GM21360 (cell line): ENCODE measurements around the gene FMO3.

ENCODE experiments used
- ATAC-seq: cut with Tn5 transposase; IDR thresholded peaks from one replicate; pipeline ENCODE4 v1.9.1; 2021; ENCODE audit warnings: mild to moderate bottlenecking, moderate library complexity; ENCODE audit not compliant: unreplicated experiment

FMO3 gene

GRCh38 chr1:171158096-171158495, 67.4 kb downstream of the FMO3 start:
- no peak for ATAC-seq

GRCh38 chr1:171158551-171158950, 67.8 kb downstream of the FMO3 start:
- ATAC-seq: no peak

- ATAC-seq: no peak
These were observed 68.4 kb downstream of the FMO3 start for GRCh38 chr1:171159148-171159547.

DNA sequence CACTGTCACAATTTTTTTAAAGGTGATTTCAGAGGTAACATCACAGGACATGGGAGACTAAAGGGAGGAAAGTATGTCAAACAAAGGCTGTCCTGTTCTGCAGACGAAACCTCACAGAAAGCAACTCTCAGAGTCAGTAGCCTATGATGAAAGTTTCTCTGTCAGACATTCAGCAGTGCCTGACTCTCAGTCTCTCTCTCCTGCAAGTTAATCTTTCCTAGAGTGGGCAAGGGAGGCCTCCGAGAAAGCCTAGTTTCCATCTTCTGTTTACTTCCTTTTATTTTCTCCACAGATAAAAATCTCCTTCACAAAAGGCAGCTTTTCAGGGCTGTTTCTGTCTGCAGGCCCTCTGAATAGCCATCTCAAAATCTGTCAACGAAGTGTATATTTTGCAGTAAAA, 69.5 kb downstream of the FMO3 start:
- no peak for ATAC-seq

DNA sequence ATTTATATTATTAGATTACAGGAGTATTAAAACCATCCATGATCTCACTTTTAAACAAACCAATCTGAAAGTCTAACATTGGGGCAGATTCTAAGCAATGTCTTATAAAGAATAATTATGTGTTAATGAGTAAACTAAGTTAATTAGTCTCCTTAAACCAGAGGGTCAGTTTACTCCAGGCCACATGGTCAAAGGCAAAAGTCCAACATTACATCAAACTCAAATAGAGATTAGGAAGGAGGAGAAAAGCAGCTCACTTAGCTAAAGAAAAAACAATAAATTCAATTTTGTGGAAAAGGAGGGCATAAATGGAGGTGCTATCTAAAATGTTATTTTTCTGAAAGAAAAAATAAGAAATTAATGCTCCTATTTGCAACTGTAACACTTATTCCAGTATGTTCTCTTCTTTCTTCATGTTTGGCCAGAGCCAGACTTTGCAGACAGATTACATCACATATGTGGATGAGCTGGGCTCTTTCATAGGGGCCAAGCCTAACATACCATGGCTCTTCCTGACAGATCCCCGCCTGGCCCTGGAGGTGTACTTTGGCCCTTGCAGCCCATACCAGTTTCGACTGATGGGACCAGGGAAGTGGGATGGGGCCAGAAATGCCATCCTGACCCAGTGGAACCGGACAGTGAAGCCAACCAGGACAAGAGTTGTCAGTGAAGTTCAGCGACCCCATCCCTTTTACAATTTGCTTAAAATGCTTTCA, 70.1 kb downstream of the FMO3 start:
- ATAC-seq: no peak

- ATAC-seq: no peak
These were observed 70.7 kb downstream of the FMO3 start for GRCh38 chr1:171161431-171161830.

DNA sequence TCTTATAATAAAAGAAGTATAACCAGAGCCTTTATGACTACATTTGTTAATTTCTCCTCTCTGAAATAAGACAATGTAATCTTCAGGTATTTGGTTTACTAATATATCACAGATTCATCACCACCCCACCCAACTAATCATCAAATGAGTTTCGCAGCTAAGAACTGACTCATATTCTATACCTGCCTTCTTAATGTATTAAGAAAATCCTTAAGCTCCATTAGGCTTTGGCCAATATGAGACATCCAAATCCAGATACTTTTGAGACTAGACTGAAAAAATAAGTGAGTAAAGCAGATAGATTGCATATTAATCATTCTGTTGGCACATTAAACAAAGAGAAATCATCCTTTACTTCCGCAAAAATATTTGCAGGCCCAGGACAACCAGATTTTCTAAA, 75.7 kb downstream of the FMO3 start:
- no peak for ATAC-seq
